H9 (cell line): Measurements from ENCODE around the gene FAM177A1. TPM values are rescaled to one million over a fixed set of nuclear protein-coding genes. Genes with fewer than 3 reads are reported as not detected.

Experiments
- DNase-seq: peaks from one replicate; pipeline ENCODE4 v3.0.0-alpha.2; 2017
- H2AFZ ChIP-seq: one replicate; pipeline ENCODE4 v1.6.1; 2013; ENCODE audit warnings: mild to moderate bottlenecking, low read length, control low read depth, moderate library complexity
- H2AK5ac ChIP-seq: 2 replicates; pipeline ENCODE4 v1.6.1; 2013; ENCODE audit warnings: low read length, control low read depth, mixed read lengths; ENCODE audit not compliant: insufficient read length
- H2BK120ac ChIP-seq: one replicate; pipeline ENCODE4 v1.6.1; 2013; ENCODE audit warnings: low read depth, mild to moderate bottlenecking, low read length, control low read depth, inconsistent platforms; ENCODE audit not compliant: poor library complexity, severe bottlenecking
- H2BK12ac ChIP-seq: 2 replicates; pipeline ENCODE4 v1.6.1; 2013; ENCODE audit warnings: low read length, control low read depth, mixed read lengths, low read depth; ENCODE audit not compliant: insufficient read length
- H2BK15ac ChIP-seq: 2 replicates; pipeline ENCODE4 v1.6.1; 2013; ENCODE audit warnings: low read depth, low read length, control low read depth
- H2BK20ac ChIP-seq: one replicate; pipeline ENCODE4 v1.6.1; 2013; ENCODE audit warnings: low read depth, mild to moderate bottlenecking, low read length, control low read depth, inconsistent platforms; ENCODE audit not compliant: poor library complexity, severe bottlenecking
- H2BK5ac ChIP-seq: 2 replicates; pipeline ENCODE4 v1.6.1; 2013; ENCODE audit warnings: low read length, control low read depth, mixed read lengths; ENCODE audit not compliant: insufficient read length
- H3K14ac ChIP-seq: 2 replicates; pipeline ENCODE4 v1.6.1; 2013; ENCODE audit warnings: low read length, control low read depth; ENCODE audit not compliant: insufficient read depth
- H3K18ac ChIP-seq: 2 replicates; pipeline ENCODE4 v1.6.1; 2013; ENCODE audit warnings: low read depth, mild to moderate bottlenecking, mixed read lengths, low read length, control low read depth; ENCODE audit not compliant: insufficient read length
- H3K23ac ChIP-seq: 2 replicates; pipeline ENCODE4 v1.6.1; 2013; ENCODE audit warnings: low read length, control low read depth, mixed read lengths, low read depth; ENCODE audit not compliant: insufficient read length
- H3K23me2 ChIP-seq: 2 replicates; pipeline ENCODE4 v1.6.1; 2013; ENCODE audit warnings: low read depth, mild to moderate bottlenecking, mixed read lengths, low read length, control low read depth; ENCODE audit not compliant: insufficient read length, poor library complexity, severe bottlenecking
- H3K27ac ChIP-seq: 2 replicates; pipeline ENCODE4 v1.5.1; 2013; ENCODE audit warnings: low read length, control low read depth, mixed read lengths, low read depth; ENCODE audit not compliant: insufficient read length
- H3K27me3 ChIP-seq: 2 replicates; pipeline ENCODE4 v1.6.1; 2013; ENCODE audit warnings: low read length, control low read depth, inconsistent platforms; ENCODE audit not compliant: insufficient read depth
- H3K4ac ChIP-seq: 2 replicates; pipeline ENCODE4 v1.6.1; 2013; ENCODE audit warnings: low read depth, mild to moderate bottlenecking, control low read depth, inconsistent platforms, low read length, moderate library complexity
- H3K4me1 ChIP-seq: 2 replicates; pipeline ENCODE4 v1.6.1; 2013; ENCODE audit warnings: low read length, control low read depth, inconsistent platforms; ENCODE audit not compliant: insufficient read depth
- H3K4me2 ChIP-seq: 2 replicates; pipeline ENCODE4 v1.6.1; 2013; ENCODE audit warnings: low read length, control low read depth, mixed read lengths; ENCODE audit not compliant: insufficient read length, insufficient read depth
- H3K56ac ChIP-seq: 2 replicates; pipeline ENCODE4 v1.6.1; 2013; ENCODE audit warnings: low read depth, mild to moderate bottlenecking, mixed read lengths, low read length, control low read depth; ENCODE audit not compliant: insufficient read length
- H3K79me1 ChIP-seq: 2 replicates; pipeline ENCODE4 v1.6.1; 2013; ENCODE audit warnings: low read depth, mild to moderate bottlenecking, moderate library complexity, low read length, control low read depth, inconsistent platforms; ENCODE audit not compliant: insufficient read depth, poor library complexity, severe bottlenecking
- H3K79me2 ChIP-seq: 2 replicates; pipeline ENCODE4 v1.6.1; 2013; ENCODE audit warnings: low read length, control low read depth, inconsistent platforms; ENCODE audit not compliant: insufficient read depth
- H3K9ac ChIP-seq: 2 replicates; pipeline ENCODE4 v1.6.1; 2013; ENCODE audit warnings: low read length, control low read depth, mixed read lengths; ENCODE audit not compliant: insufficient read length; ENCODE audit errors: extremely low read depth
- H3K9me3 ChIP-seq: one replicate; pipeline ENCODE4 v1.6.1; 2013; ENCODE audit warnings: low read depth, low read length, inconsistent platforms; ENCODE audit not compliant: control insufficient read depth
- H3T11ph ChIP-seq: one replicate; pipeline ENCODE4 v1.6.1; 2013; ENCODE audit warnings: mild to moderate bottlenecking, low read length, control low read depth, inconsistent platforms
- H4K20me1 ChIP-seq: one replicate; pipeline ENCODE4 v1.6.1; 2013; ENCODE audit not compliant: control insufficient read depth, insufficient read length, insufficient read depth
- H4K5ac ChIP-seq: 2 replicates; pipeline ENCODE4 v1.6.1; 2013; ENCODE audit warnings: low read depth, mild to moderate bottlenecking, mixed read lengths, low read length, control low read depth; ENCODE audit not compliant: insufficient read length
- H4K8ac ChIP-seq: replicated peaks from 2 replicates; pipeline ENCODE4 v1.6.1; 2013; ENCODE audit warnings: low read length, control low read depth, mixed read lengths, low read depth; ENCODE audit not compliant: insufficient read length
- H4K91ac ChIP-seq: 2 replicates; pipeline ENCODE4 v1.6.1; 2013; ENCODE audit warnings: low read depth, mild to moderate bottlenecking, moderate library complexity, mixed read lengths, low read length, control low read depth; ENCODE audit not compliant: insufficient read length
- H3K27ac Mint-ChIP-seq, 3 experiments: 2 replicates in 2 of 3; 3 replicates in 1 of 3; pipeline ENCODE4 v1.8.0; 2020 to 2021; ENCODE audit warnings: mixed read lengths in 3 of 3, mild to moderate bottlenecking in 1 of 3, moderate library complexity in 1 of 3
- H3K27me3 Mint-ChIP-seq: 2 replicates; pipeline ENCODE4 v1.8.0; 2021; ENCODE audit warnings: low read depth, mild to moderate bottlenecking, moderate library complexity, mixed read lengths
- H3K36me3 Mint-ChIP-seq, 3 experiments: 2 replicates in 2 of 3; 3 replicates in 1 of 3; pipeline ENCODE4 v1.8.0; 2020 to 2021; ENCODE audit warnings: low read depth in 3 of 3, mixed read lengths in 3 of 3; ENCODE audit not compliant: insufficient read depth in 1 of 3
- H3K4me1 Mint-ChIP-seq, 2 experiments: 2 replicates each; pipeline ENCODE4 v1.8.0; 2020; ENCODE audit warnings: mixed read lengths in 2 of 2
- H3K4me3 Mint-ChIP-seq, 2 experiments: 2 replicates in 1 of 2; 3 replicates in 1 of 2; pipeline ENCODE4 v1.8.0; 2020 to 2021; ENCODE audit warnings: mild to moderate bottlenecking in 2 of 2, mixed read lengths in 2 of 2, moderate library complexity in 1 of 2
- H3K9me3 Mint-ChIP-seq, 2 experiments: 2 replicates in 1 of 2; 3 replicates in 1 of 2; pipeline ENCODE4 v1.8.0; 2020; ENCODE audit warnings: mild to moderate bottlenecking in 2 of 2, mixed read lengths in 2 of 2, moderate library complexity in 1 of 2
- WGBS: extraction: QIAGEN DNeasy Blood & Tissue Kit; methylation state at CpG from one replicate; pipeline ENCODE4 v1.1.7; 2013; ENCODE audit warnings: missing lambda C conversion rate, low lambda C conversion rate, mixed read lengths; ENCODE audit not compliant: insufficient read length; ENCODE audit errors: extremely low coverage; 5-methylcytosine and 5-hydroxymethylcytosine counted together
- total RNA-seq: library from RNA; stranded (reverse); gene quantifications from 2 replicates; pipeline ENCODE4 v1.2.1, GENCODE V29; 2021
- TF ChIP-seq, protein P1 (sequence below): fragments of 200-600 bp; sonication (generic); conservative IDR thresholded peaks from 3 replicates; pipeline ENCODE4 v1.8.0; 2021; ENCODE audit warnings: antibody characterized with exemption, mild to moderate bottlenecking

FAM177A1 gene
- total RNA-seq, 1 experiment from 2014 or later: 43.1 TPM

DNA sequence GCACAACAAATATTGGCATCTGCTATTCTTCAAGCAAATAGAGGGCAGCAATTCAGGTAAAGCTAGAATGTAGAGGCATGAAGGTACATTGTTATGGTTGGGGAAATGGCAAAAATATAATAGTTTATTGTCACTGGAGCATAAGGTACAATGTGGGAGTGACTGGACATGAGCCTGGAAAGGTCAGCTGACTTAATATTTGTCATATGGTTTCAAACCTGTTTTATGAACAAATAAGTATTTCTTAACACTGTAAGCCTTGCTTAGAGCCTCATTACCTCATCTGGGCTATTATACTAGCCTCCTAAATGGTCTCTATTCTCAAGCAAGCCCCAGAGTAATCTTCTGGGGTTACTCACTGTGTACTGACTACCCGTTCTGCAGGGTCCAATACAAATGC, 33.7 kb downstream of the FAM177A1 start:
- no peaks in the 10 kb centered on the region for H3K4me1 ChIP-seq
- Mint-ChIP-seq H3K9me3 (no peaks in the 10 kb centered on the region), H3K36me3 (peaks cover 12 to 49% (median 23%) of the 10 kb centered on the region in 3 experiments; a peak in 6 of 7 replicates), H3K4me3 (no peak overlapping the region), H3K27ac (no peak overlapping the region), H3K4me1 (no peaks in the 10 kb centered on the region), H3K27me3 (no peaks in the 10 kb centered on the region)
- H4K20me1 ChIP-seq: no peaks in the 10 kb centered on the region
- H3K27ac ChIP-seq: no peak overlapping the region
- H3K56ac ChIP-seq: no peak overlapping the region
- H3K18ac ChIP-seq: no peak overlapping the region
- no peak for DNase-seq
- H3K79me2 ChIP-seq: no peaks in the 10 kb centered on the region
- no peak overlapping the region for H3K9ac ChIP-seq
- no peak overlapping the region for H2AK5ac ChIP-seq
- H3K4me2 ChIP-seq: no peak overlapping the region
- H2BK5ac ChIP-seq: no peak overlapping the region
- no CpG with 5 or more reads among the region's 1 CpG for WGBS
- no peak overlapping the region for H2AFZ ChIP-seq
- TF ChIP-seq, protein P1, sequence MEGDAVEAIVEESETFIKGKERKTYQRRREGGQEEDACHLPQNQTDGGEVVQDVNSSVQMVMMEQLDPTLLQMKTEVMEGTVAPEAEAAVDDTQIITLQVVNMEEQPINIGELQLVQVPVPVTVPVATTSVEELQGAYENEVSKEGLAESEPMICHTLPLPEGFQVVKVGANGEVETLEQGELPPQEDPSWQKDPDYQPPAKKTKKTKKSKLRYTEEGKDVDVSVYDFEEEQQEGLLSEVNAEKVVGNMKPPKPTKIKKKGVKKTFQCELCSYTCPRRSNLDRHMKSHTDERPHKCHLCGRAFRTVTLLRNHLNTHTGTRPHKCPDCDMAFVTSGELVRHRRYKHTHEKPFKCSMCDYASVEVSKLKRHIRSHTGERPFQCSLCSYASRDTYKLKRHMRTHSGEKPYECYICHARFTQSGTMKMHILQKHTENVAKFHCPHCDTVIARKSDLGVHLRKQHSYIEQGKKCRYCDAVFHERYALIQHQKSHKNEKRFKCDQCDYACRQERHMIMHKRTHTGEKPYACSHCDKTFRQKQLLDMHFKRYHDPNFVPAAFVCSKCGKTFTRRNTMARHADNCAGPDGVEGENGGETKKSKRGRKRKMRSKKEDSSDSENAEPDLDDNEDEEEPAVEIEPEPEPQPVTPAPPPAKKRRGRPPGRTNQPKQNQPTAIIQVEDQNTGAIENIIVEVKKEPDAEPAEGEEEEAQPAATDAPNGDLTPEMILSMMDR: no peak
- H2BK20ac ChIP-seq: no peak overlapping the region
- H3K23ac ChIP-seq: no peak overlapping the region
- H3K27me3 ChIP-seq: no peaks in the 10 kb centered on the region
- H3K23me2 ChIP-seq: no peaks in the 10 kb centered on the region
- H3K79me1 ChIP-seq: no peaks in the 10 kb centered on the region
- H4K5ac ChIP-seq: no peak overlapping the region
- H3K14ac ChIP-seq: no peak overlapping the region
- H4K8ac ChIP-seq: no peak overlapping the region
- no peak overlapping the region for H3T11ph ChIP-seq
- no peak overlapping the region for H2BK15ac ChIP-seq
- no peak overlapping the region for H4K91ac ChIP-seq
- no peak overlapping the region for H2BK120ac ChIP-seq
- H3K4ac ChIP-seq: no peak overlapping the region
- H3K9me3 ChIP-seq: no peaks in the 10 kb centered on the region
- H2BK12ac ChIP-seq: no peak overlapping the region
